IPS-15b (cell line): ENCODE data around the gene DUSP22.

Experiments used
- H3K27me3 ChIP-seq: one replicate; pipeline ENCODE4 v1.6.1; 2013; ENCODE audit warnings: low read length; ENCODE audit not compliant: control insufficient read depth, insufficient read depth
- H3K36me3 ChIP-seq: one replicate; pipeline ENCODE4 v1.6.1; 2013; ENCODE audit warnings: low read length; ENCODE audit not compliant: control insufficient read depth, insufficient read depth
- H3K4me1 ChIP-seq: one replicate; pipeline ENCODE4 v1.6.1; 2013; ENCODE audit warnings: mild to moderate bottlenecking, low read length; ENCODE audit not compliant: control insufficient read depth, insufficient read depth
- H3K4me3 ChIP-seq: one replicate; pipeline ENCODE4 v1.5.1; 2013; ENCODE audit warnings: low read depth, low read length
- H3K9ac ChIP-seq: one replicate; pipeline ENCODE4 v1.6.1; 2013; ENCODE audit warnings: low read depth, mild to moderate bottlenecking, low read length
- H3K9me3 ChIP-seq: one replicate; pipeline ENCODE4 v1.6.1; 2013; ENCODE audit warnings: mild to moderate bottlenecking, low read length; ENCODE audit not compliant: control insufficient read depth, insufficient read depth

The DUSP22 gene

GRCh38 chr6:347951-348859, 55.9 kb downstream of the DUSP22 start:
- H3K27me3 ChIP-seq, result no peaks in the 10 kb centered on the region
- H3K4me1 ChIP-seq, result no peaks in the 10 kb centered on the region
- H3K4me3 ChIP-seq, result no peak overlapping the region
- H3K36me3 ChIP-seq, result no peaks in the 10 kb centered on the region
- peaks cover 28% of the 10 kb centered on the region for H3K9me3 ChIP-seq
- no peak overlapping the region for H3K9ac ChIP-seq

GRCh38 chr6:348860-349396, 56.6 kb downstream of the DUSP22 start:
- H3K27me3 ChIP-seq, result no peaks in the 10 kb centered on the region
- no peak overlapping the region for H3K9ac ChIP-seq
- peaks cover 31% of the 10 kb centered on the region for H3K9me3 ChIP-seq
- H3K4me1 ChIP-seq, result no peaks in the 10 kb centered on the region
- H3K36me3 ChIP-seq, result no peaks in the 10 kb centered on the region
- no peak overlapping the region for H3K4me3 ChIP-seq

GRCh38 chr6:349491-349921, 57.2 kb downstream of the DUSP22 start:
- peaks cover 29% of the 10 kb centered on the region for H3K9me3 ChIP-seq
- H3K27me3 ChIP-seq, result no peaks in the 10 kb centered on the region
- H3K36me3 ChIP-seq, result no peaks in the 10 kb centered on the region
- no peak overlapping the region for H3K4me3 ChIP-seq
- no peak overlapping the region for H3K9ac ChIP-seq
- H3K4me1 ChIP-seq, result no peaks in the 10 kb centered on the region

DNA sequence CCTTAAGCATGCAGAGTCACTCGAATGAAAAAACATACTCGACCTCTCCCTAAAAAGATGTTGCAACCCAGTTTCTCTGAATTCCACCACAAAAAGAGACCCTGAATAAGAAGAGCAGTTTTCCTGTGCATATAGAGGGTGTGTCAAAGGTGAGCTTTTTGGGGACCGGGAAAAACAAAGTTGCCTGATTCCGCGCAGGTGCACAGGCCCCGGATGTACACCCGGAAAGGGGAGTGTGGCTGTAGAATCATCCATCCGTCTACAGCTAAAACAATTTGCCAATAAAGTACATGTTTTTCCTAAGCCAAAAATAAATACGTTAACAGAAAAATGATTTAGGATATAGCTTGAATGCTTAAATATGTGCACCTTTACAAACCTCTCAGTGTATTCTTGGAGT, 58.1 kb downstream of the DUSP22 start:
- H3K4me3 ChIP-seq, result no peak overlapping the region
- no peaks in the 10 kb centered on the region for H3K4me1 ChIP-seq
- no peaks in the 10 kb centered on the region for H3K36me3 ChIP-seq
- H3K9me3 ChIP-seq, result peaks cover 28% of the 10 kb centered on the region
- H3K27me3 ChIP-seq, result no peaks in the 10 kb centered on the region
- no peak overlapping the region for H3K9ac ChIP-seq

DNA sequence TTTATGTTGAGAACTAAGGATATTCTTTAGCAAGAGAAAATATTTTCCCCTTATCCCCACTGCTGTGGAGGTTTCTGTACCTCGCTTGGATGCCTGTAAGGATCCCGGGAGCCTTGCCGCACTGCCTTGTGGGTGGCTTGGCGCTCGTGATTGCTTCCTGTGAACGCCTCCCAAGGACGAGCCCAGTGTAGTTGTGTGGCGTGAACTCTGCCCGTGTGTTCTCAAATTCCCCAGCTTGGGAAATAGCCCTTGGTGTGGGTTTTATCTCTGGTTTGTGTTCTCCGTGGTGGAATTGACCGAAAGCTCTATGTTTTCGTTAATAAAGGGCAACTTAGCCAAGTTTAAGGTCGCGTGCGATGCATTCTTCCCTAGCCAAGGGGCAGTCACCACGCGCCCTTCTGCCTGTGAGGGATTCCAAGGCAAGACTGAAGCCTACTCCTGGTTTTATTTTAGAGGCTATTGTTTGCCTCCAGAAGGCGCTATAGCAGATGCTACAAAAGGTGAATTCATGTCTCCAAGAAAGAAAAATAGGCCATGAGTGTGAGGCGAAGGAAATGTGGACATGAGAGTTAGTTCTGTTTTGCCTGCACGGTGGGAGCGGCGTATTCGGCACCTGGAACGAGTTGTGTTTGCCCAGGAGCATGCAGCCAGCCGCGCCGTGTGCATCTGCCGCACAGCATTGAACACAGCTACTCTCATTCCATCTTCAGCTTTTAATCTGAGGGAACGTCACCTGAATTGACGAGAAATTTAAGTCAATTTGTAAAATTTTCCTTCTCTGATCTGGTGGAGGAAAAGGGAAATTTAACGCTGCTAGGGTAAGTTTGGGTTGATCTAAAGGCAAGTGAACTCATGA, 59.0 kb downstream of the DUSP22 start:
- no peaks in the 10 kb centered on the region for H3K4me1 ChIP-seq
- no peak overlapping the region for H3K4me3 ChIP-seq
- H3K9me3 ChIP-seq, result peaks cover 28% of the 10 kb centered on the region
- no peaks in the 10 kb centered on the region for H3K27me3 ChIP-seq
- no peaks in the 10 kb centered on the region for H3K36me3 ChIP-seq
- H3K9ac ChIP-seq, result no peak overlapping the region

DNA sequence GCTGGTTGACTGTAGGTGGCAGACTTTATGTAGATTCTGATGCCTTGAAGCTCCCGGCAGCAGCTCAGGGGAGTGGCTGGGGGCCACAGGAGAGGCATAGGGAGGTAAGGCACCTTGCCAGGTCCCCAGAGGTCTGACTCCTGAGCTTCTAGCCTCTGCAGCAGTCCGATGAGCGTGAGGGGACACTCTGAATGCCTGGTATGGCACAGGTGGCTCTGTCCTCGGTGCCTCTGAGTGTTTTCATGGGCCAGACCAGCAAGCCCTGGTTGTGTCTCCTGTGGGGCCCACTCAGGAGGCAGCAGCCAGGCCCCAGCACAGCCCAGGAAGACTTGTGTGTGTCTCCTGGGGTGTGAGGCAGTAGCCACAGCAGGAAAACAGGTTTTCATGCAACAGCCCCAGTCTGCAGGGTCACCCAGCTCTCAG, 59.6 kb downstream of the DUSP22 start:
- H3K27me3 ChIP-seq, result no peaks in the 10 kb centered on the region
- H3K9me3 ChIP-seq, result peaks cover 28% of the 10 kb centered on the region
- no peak overlapping the region for H3K9ac ChIP-seq
- no peaks in the 10 kb centered on the region for H3K4me1 ChIP-seq
- no peaks in the 10 kb centered on the region for H3K36me3 ChIP-seq
- no peak overlapping the region for H3K4me3 ChIP-seq

DNA sequence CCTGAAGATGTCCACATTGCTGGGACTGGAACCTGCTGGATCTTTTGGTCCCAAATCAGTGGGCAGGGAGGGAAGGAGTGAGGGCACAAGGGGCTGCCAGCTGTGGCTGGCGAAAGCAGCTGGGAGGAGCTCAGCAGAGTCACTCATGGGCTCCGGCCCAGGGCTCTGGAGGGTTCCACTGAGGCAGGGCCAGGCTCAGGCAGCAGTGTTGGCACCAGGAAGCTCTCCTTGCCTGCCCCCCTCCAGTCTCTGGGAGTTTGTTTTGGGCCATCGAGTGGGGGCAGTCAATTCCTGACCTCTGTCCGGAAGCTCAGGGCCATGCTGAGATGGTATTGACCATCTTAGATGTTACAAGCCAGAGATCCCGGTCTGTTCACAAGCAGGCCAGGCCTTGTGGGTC, 60.2 kb downstream of the DUSP22 start:
- Histone ChIP-seq H3K9ac (no peak overlapping the region), H3K4me1 (no peaks in the 10 kb centered on the region), H3K4me3 (no peak overlapping the region), H3K36me3 (no peaks in the 10 kb centered on the region), H3K27me3 (no peaks in the 10 kb centered on the region), H3K9me3 (peaks cover 30% of the 10 kb centered on the region)

GRCh38 chr6:352896-353470, 60.7 kb downstream of the DUSP22 start:
- H3K36me3 ChIP-seq, result no peaks in the 10 kb centered on the region
- no peak overlapping the region for H3K4me3 ChIP-seq
- H3K4me1 ChIP-seq, result no peaks in the 10 kb centered on the region
- no peaks in the 10 kb centered on the region for H3K27me3 ChIP-seq
- peaks cover 33% of the 10 kb centered on the region for H3K9me3 ChIP-seq
- no peak overlapping the region for H3K9ac ChIP-seq

GRCh38 chr6:353642-354614, 61.6 kb downstream of the DUSP22 start:
- Histone ChIP-seq H3K9ac (no peak overlapping the region), H3K36me3 (no peaks in the 10 kb centered on the region), H3K4me3 (no peak overlapping the region), H3K4me1 (no peaks in the 10 kb centered on the region), H3K27me3 (no peaks in the 10 kb centered on the region), H3K9me3 (peaks cover 29% of the 10 kb centered on the region)

- Histone ChIP-seq H3K36me3 (no peaks in the 10 kb centered on the region), H3K4me3 (no peak overlapping the region), H3K4me1 (no peaks in the 10 kb centered on the region), H3K27me3 (no peaks in the 10 kb centered on the region), H3K9ac (no peak overlapping the region), H3K9me3 (peaks cover 29% of the 10 kb centered on the region)
Measured at GRCh38 chr6:354631-355280, 62.5 kb downstream of the DUSP22 start.
